Suppressor macrophage (primary cell): Measurements from ENCODE around the gene IRS2.

Experiments used
- DNase-seq, 4 experiments: peaks; one replicate each; pipeline ENCODE4 v3.0.0-alpha.2; 2020 to 2022

IRS2 gene

DNA sequence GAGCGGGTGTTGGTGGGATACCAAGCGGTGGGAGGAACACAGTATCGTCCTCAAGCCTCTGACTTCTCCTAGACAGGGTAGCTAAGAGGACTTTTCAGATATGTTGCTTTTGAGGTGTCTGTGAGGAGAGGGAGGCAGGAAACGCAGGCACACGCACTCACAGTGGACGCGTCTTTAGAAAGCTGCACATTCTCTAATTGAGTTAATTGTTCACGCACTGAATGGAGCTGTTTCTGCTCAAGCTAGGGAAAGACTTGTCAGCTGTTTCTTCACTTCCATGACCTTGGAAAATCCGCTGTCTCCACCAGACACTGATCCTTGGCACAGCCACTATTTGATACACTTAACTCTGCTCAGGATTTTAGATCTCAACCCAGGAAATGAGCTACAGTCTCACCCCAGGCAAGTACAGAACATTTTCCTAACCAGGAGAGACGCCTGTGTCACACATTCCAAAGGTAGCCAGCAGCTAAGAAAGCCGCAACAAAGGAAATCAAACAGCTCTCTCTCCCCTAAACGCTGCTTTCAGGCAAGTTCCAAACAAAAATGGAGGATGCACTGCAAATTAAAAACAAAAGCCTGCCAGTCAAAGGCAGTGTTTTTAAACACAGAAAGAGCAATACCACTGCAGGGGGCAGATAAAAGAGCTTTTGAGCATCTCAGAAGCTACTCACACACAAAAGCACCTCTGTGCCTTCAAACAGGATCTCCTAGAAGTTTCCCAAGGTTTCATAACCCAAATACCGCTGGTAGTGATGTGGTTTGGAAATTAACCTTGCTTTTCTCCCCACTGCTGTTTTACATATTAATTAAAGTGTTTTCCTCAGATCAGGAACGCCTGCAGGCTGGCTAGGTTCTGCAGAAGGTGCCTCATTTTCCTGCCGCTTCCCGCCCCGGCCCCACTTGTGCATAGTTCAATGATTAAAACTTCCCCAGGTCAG is 57.3 kb downstream of the IRS2 start:
- DNase-seq: no peak

DNA sequence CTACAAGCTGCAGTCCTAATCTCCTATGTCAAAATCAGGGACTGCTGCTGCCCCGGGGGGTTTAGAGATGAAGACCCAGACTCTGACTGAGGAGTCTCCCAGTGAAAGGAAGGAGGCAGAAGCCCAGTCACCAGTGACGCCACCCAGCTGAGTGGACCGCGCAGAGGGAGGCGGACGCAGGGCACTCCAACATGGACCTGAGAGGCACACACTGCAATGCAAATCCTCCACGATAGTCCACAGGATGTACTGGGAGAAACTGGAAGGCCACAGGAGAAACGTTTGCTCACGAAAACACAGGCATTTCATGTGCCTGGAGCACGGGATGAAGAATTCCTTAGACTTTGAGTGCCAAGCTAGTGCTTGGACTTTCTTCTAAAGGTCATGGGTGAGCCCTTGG is 58.3 kb downstream of the IRS2 start:
- DNase-seq: no peak

DNA sequence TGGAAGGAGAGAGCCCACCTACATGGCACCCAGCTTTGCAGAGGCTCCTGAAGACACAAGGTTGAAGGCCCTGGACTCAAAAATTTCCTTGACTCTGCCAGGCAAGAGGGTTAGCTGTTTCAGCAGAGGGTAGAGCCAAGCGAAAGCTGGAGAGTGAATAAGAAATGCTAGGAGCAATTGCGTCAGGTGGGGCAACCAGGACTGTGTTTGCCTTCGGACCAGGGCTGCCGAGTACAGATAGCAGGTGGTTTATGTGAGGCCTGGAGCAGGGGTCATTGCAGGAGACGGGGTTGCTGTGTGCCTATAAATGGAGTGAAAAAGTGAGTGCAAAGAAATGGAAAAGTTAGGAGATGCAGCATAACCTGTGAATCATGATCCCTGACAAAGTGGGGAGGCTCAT is 59.1 kb downstream of the IRS2 start:
- no peak for DNase-seq

DNA sequence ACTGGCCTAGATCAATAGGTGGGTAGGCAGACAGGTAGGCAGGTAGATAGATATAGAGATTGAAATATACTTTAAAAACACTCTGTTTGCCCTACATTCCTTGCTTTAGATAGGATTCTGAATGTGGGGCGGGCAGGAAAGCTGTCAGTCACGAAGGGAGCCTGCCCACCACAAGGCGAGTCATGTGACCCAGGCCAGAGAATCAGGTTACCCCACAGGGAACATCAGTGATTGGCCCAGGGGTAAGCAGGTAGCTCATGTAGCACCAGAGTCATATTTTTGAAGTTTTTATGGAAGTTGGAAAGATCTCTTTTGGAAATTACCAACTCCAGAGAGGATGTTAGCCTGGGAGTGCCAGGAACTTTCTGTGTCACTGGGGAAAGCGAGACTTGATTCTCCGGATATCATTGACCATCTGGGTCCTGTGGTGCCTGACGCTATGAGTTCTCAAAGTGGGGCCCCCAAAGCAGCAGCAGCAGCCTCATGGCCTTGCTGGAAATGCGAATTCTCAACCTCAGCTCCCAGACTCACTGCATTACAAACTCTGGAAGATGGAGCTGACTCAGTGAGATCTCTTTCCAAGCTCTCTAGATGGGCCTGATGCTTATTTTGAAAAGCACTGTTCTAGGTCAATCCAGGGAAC is 60.3 kb downstream of the IRS2 start:
- DNase-seq: no peak

DNA sequence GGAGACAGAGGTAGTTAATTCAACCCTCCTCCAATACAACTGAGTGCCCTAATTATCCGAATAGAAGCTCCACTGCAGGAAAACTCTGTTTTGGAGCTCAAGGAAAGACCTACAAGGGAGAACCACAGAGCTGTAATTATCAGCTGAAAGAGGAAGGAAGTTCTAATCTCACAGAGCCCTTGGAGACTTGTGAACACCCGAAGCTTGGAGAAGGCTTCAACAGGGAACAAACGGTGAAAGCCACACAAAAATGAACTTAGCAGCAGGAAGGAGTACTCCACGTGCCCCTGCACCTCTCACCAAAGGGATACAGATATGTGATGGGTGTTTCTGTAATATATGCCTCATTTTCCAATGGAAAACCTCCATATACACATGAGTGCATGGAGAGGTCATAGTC is 61.1 kb downstream of the IRS2 start:
- peak; percentile 24 to 60 (median 42) for DNase-seq

DNA sequence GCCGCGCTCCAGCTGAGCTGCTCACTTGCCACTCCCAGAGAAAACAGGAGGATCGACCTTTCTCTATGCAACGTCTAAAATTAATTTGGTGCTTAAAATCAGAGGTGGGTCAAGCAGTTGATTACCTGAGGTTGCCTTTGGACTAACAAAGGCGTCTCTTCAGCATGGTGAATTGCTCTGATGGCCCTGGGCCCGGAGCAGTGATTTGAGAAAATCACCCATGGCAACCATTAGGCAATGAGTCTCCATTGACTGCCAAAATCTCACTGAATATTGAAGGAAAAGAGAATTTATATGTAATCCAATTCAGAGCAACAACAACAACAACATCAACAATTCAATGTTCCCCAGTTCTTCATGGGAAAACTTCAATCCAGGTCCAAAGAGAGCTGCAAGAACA is 61.8 kb downstream of the IRS2 start:
- DNase-seq: no peak

DNA sequence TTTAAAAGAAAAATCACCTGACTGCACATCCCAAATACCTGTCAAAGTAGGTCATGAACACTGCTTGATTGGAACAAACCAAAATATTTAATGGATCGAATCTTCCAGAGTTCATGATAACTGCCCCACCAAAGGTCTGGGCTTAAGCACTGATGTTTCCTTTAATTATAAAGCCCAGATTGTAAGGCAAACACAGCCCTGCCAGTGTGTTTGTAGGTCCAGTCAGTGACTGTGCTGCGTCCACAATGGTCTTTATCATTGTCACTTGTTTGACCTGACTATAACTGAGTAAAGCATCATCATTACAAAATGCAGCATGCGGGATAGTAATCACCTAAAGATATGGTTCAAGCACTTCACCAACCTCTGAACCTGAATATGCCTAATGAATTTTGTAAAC is 63.3 kb downstream of the IRS2 start:
- no peak for DNase-seq

DNA sequence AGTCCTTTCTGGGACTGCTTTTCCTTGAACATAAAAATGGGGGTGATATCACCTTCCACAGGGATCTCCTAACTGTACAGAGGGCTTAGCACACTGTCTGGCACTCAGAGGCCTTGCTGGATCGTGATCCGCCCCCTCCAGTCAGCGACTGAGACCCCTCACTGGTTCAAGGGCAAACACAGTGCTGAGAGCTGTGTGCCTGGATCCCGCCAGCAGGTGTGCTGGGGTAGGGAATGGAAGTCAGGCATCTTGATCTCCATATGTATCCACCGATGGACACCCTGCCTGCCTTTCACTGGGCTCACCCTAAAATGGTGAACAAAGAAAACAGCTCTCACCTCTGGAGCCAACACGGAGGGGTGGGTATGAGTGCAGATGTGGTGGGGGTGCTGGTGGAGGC is 64.3 kb downstream of the IRS2 start:
- DNase-seq: no peak

DNA sequence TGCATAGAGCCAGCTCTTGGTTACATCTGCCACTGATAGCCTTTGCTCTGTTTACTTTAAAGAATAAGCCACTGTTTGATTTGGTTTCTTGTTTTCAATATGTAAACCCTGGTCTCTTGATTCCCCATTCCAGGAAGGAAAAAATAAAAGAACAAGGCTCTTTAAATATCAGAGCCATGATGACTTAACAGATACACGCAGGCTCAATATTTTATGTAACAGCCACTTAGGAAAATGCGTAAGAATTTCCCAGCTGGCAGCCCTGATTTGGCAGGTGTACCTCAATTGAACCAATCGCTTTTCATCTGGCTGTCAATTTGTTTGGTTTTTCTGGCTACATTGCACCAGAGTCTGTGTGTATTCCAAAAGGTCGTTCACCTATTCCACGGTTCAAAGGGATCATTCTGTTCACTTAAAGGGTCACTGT is 65.6 kb downstream of the IRS2 start:
- no peak for DNase-seq

DNA sequence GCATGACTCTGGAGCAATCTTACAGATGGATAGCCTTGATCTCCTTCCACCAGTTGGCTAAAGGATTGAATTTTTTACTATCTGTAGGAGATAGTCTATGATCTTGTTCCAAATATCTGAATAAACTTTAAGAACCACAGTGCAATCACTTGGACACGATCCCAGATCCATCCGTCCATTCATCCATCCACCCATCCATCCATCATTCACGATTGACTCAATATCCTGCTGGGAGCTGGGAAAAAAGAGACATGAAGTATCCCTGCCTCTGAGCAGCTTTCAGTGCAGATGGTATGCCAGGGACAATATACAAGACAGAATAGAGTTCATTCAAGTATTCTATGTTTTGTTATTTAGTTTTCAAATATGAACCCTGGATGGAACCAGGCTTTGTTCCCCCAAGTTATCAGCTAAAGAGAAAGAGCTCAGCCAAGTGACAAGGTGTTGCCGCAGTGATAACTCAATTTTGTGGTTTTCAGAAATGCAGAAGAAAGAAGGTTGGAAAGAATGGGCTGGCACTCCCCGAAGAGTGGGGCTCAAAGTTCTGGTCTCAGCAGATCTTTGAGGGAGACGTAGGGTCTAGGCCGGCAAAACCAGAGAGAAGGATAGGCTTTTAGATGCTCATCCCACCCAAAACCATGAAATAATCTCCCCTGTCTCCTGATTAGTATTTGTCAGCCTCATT is 66.3 kb downstream of the IRS2 start:
- no peak for DNase-seq

DNA sequence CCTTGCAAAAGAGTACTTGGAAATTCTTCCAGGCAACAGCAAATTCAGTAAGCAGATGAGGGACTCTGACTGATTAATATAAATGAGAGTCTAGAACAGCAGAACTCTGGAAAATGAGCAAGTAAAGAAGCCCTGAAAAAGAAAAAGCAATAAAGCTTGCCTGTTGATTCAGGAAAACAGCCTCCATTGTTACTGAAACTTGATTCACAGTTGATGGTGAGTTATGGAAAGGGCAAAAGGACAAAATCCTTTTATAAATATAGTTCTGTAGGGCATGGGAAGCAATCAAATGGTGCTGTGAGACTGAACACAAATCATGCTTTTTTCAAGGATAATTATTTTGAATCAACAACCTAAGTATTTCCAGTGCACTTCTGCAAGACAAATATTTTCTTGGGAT is 67.7 kb downstream of the IRS2 start:
- DNase-seq: no peak

DNA sequence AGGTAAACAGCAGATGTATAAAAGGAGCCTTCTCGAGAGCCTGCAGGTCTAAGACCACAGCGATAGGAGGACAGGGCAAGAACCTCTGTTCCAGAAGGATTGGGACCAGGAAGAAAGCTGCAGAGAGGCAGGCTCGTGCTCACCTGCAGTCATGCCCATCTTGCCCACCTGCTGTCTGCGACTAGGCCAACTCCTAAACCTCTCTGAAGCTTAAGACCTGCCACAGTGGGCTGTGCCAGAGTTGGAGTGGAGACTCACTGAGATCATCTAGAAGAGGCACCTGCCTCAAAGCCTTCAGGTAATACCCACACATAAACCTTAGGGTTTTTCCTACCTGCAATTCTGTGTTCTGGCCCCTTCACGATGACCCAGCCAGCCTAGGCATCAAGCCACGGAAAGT is 68.7 kb downstream of the IRS2 start:
- DNase-seq: no peak

DNA sequence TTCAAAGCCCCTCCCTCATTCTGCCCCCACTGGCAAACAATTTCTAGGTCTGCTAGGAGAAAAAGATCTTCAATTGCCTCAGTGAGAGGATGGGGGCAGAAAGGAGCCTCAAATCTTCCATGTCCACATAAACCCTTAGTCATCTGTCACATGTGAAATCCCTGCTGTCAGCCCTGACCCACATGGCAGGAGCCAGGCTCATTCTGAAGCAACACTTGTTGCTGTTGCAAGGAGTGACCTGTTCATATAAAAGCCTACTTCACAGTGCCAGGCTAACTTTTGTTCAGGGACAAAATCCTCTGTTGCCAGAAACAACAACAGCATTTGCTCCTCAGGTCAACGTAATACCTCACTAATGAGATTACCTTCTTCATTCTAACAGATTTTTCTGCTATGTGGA is 70.5 kb downstream of the IRS2 start:
- DNase-seq: peak; percentile 78 to 92 (median 88)

DNA sequence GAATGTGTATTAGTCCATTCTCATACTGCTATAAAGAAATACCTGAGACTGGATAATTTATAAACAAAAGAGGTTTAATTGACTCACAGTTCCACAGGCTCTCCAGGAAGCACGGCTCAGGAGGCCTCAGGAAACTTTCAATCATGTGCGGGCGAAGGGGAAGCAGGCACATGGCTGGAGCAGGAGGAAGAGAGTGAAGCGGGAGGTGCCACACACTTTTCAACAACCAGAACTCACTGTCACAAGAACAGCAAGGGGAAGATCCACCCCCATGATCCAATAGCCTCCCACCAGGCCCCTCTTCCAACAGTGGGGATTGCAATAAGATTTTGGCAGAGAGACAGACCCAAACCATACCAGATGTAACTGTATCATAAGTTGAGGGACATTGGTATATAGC is 72.7 kb downstream of the IRS2 start:
- peak in 3 of 4 experiments; percentile 8 to 52 (median 47) for DNase-seq

DNA sequence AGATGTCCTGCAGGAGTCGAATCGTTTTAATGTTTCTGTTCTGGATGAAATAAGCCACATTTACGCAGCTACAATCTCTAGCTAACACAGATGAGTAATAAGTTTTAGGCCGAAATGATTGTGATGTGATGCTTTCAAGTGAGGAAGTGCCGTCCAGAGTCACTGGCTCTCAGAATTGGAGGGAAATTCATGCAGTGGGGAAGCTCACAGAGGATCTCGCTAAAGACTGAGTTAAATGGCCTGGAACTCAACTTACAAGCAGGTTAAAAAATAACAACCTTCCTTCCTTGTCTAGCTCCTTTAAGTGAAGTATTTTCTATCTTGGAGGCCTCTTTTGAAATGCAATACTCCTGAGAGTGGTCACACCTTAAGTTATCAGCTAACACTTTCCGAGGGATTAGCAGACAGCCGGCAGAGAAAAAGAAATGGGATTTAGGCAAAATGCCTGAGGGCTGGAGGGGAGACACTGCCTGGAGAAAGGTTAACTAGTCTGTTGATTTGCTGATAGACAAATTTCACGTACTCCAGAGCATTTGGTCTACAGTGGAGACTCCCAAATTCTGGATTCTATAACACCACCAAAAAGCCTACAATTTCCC is 74.2 kb downstream of the IRS2 start:
- peak; percentile 62 to 84 (median 70) for DNase-seq

DNA sequence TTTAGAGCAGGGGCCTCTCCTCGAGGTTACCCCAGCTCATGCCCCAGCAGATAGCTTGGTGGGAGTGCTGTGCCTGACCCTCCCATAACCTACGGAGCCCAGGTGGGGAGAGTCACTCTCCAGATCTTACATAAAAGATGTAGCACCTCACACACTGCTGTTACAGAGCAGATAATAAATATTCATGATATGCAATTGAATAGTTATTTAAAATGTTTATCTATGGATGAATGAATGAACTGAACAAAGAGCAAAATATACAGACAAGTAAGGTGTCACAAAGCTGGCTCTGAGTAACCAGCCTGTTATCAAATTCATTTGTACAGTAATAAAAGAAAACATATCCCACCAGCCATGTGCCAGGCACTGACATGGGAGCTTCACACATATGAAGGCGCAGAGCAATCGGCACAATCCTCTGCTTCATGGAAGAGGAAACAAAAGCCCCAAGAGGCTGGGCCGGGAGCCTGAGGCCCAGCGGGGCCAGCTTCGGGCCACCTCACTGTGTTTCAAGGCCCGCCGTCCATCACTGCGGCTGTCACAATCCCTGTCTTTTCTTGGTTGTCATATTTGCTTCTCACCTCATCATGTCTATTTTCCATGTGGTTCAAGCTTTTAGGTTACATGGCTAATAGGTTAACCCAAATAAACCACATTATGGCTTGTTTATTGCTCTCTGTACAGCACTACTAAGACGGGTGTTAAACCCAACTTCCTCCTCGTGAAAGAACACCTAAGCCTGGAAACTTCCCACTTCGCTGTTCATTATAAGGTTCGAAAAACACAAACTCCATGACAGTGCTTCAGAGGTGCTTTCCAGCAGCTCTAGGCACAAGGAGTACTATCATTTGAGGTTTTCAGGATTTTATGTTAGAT is 78.4 kb downstream of the IRS2 start:
- no peak for DNase-seq

DNA sequence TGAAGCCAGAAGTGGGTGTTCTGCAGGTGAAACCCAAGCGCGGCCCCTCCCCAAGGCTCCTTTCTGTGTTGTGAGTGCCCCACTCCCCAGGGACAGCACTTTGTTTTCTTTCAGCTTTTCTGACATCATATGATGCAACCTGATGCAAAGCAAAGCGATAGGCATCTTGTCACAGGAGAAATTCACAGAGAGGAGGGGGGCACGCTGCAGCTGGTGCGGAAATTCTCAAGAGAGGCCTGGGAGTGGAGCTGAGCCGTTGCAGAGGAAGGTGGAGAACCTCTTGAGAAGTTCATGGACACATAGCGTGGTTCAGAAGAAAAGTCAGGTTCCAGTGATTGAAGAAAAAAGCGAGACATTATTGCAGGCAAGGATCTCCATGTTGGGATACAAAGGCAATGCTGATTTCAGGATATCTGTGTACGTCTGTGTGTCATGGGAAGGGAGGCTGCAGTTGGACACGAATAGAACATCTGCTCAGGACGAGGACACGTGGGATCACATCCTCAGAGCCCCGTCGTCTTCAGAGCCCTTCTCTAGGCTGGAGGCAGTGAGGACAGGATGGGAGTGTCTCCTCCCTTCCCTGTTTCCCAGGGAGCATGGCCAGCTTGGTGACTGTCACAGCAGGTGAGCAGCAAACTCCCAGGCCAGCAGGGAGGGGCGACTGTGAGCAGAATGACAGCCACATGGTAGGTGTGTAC is 79.2 kb downstream of the IRS2 start:
- no peak for DNase-seq

DNA sequence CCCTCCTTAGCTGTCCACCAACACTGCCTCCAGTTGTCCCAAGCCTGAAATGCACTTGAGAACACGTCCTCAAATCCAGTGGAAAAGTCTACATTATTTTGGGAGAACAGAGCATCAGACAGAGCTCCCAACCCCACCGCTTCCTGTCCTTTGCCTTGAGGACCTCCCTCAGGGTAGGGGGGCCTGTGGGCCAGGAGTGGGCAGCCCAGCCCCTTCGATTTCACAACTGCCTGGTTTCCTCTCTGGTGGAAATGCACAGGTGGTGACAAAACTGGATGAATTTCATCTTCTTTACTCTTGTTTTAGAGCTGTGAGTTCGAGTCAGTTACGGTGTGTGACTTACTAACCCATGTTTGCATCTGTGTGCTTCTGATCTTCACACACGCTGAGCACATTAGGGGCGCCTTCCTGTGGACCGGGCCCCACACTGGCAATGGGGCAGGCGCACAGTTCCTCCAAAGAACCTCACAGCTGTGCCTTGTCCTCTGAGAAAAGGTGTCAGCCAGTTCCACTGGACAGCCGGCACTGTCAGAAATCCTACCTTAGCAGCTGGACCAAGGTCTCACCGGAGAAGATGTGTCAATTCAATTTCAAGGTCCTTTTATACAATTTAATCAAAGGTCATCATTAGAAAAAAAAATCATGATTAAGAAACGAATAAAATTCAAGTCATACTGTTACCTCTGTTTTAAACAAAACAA is 80.2 kb downstream of the IRS2 start:
- DNase-seq: no peak

DNA sequence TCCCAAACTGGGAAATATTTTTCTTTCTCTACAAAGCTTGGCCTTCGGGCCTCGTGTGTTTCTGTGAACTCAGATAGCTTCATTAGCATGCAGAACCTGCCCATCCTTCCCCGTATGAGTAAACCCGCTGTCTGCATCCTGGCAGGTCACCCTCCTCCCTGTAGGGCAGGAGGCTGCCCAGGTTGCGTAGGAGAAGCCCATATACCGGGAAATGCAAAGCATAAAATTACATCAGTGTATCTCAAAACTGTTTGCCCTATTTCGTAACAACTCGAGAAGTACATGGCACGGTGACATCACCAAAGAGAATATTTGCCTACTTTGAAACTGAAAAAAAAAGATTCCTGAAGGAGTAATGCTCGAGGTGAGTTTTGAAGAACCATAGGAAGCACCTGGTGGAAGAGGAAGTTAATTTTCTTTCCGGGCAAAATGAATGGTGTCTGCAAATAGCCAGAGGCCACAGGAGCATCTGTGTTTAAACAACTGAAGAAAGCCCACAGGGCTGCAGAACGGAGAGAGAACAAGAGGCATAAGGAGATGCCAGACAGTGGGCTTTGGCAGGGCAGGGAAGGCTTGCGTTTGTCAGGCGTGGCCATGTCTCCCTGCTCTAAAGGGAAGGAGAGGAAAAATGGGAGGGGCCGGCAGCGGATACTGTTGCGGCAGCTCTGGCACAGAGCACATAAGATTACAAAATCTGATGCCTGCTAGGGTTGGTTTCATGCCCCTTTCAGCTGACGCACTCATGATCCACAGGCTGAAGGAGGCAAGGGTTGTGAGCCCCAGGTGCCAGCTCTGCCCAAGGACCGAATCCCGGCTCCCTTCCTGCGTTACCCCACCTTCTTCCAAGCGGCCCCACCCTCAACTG is 81.4 kb downstream of the IRS2 start:
- peak; percentile 68 to 85 (median 84) for DNase-seq

DNA sequence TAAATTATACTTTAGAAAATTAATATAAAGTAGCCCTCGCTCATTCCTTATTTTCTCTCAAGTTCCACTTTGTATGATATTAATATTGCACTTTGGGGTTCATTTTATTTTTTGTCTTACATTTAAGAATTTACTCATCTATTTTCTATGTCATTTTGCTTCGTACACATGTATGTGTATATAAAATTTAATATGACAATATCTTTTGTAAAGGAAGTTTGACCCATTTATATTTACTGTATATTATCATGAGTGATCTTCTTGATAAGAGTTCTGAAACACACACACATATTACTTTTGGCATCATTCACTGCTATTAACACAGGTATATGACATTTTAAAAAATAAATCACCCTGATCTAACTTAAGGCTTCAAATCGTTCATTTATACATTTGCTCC is 83.1 kb downstream of the IRS2 start:
- DNase-seq: no peak
